GM12891 (cell line): Measurements from ENCODE around the gene MTX3.

Source experiments
- POLR2A ChIP-seq: IDR thresholded peaks from 2 replicates; pipeline ENCODE4 v1.6.1; 2011; ENCODE audit warnings: low read depth, low read length, control low read depth
- POLR2AphosphoS5 ChIP-seq: IDR thresholded peaks from 2 replicates; pipeline ENCODE4 v1.6.1; 2011; ENCODE audit warnings: low read depth, low read length, control low read depth
- TAF1 ChIP-seq: IDR thresholded peaks from 2 replicates; pipeline ENCODE4 v1.6.1; 2011; ENCODE audit warnings: low read depth, low read length, control low read depth

DNA sequence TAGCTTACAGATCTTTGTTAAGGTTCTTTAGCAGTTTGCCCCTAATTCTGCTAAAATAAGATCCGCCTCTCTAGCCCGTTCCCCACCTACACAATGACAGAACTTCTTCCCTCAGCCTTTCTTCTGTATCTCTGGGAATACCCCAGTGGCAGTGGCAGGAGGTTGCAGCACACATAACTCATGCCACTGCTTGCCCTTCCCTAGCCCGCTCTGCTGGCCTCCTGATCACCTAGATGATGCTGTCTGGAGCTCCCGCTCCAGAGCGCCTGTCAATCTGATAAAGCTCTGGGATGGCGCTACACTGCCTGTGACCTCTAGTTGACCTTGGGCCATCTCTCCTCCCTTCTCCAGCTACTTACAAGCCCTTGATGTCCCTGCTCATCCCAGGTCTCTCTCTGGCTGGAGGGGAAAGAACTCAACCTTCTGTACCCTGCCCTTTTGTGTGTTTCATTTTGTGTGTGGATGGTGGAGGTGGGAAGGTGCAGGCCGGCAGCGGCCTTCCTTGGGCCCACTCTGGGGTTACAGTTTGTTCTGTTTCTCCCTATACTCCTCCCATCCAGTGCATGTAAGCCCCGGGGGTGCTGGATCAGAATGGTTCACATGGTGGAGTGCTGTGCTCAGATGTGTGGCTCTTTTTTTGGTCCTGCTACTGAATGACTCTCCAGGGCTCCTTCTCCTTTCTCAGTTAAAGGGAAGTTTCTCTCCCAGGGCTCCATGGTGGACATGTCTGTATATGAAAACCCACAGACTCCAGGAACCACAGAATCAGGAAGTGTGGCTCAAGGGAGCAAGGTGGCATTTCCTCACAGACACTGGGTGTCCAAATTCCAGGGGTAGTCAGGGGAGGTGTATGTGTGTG lies 29.1 kb downstream of the MTX3 start:
- TF ChIP-seq POLR2AphosphoS5 (no peak), POLR2A (no peak), TAF1 (no peak)
